Measurements from ENCODE around the gene TXNDC17.
"Not testable (repeated sequence)": the region's sequence is repeated elsewhere in the genome, so short reads cannot be mapped to it uniquely, and the experiment has no call there.

Gene TXNDC17

GRCh38 chr17:6663200-6663599 is 22.3 kb downstream of the TXNDC17 start:
- not testable (repeated sequence) for DNase-seq

DNA sequence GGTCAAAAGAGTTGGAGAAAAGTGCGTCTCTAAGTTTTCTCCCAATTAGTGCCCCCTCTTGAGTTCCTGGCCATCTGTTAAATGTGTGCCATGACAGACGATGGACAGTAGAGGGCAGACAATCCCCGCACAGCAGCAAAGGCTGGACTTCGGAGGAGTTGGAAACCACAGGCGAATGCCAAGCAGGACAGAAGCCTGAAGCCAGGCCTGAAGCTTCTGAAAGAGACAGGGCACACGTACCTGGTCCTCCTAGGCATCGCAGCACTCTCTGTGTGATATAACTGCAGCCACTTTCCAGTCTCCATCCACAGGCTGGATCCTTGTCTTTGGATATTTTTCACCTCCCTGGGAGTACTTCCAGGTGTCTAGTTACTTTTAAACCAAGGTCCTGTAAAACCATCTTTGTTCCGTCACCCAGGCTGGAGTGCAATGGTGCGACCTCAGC is 25.2 kb downstream of the TXNDC17 start:
- peak; percentile 16 to 71 for DNase-seq

DNA sequence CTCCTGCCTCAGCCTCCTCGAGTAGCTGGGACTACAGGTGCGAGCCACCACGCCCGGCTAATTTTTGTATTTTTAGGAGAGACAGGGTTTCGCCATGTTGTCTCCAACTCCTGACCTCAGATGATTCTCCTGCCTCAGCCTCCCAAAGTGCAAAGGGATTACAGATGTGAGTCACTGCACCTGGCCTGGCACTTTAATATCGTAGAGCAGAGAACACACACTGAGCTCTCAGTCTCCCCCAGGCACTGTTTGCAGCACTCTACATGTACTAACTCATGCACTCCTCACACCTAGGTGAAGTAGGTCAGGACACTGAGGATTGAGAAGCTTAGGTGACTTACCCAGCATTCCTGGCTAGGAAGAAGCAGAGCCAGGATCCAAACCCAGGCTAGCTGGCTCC is 25.7 kb downstream of the TXNDC17 start:
- no peak for DNase-seq

DNA sequence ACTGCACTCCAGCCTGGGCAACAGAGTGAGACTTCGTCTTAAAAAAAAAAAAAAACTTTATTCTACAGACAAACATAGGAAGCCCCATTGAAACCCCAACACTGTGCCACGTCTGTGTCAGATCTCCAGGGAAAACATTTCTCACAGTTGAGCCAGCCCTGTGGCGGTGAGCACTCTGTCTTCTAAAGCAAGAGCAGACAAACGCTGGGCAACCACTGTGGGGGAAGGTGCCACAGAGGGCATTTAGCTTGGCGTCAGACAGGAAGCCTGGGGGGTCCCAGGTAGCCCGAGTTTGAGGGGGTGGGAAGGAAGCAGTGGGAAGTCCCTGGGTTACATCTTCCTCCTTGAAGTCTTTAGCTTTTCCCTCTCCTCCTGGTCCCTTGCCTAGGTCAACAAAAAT is 26.7 kb downstream of the TXNDC17 start:
- no peak for DNase-seq

DNA sequence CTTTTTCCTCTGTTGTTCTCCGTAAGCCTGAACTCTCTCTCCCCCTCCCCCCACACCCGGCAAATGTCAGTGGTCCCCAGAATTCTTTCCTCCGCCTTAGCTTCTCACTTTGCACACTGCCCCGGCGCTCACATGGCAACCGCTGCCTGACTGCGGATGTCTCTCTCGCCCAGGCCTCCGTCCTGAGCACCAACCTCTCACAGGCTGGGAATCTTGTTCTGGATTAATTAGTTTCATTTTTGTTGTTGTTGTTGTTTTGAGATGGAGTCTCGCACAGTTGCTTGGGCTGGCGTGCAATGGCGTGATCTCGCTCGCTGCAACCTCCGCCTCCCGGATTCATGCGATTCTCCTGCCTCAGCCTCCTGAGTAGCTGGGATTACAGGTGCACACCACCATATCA is 27.4 kb downstream of the TXNDC17 start:
- DNase-seq: no peak

GRCh38 chr17:6668727-6669425 is 28.0 kb downstream of the TXNDC17 start:
- no peak for DNase-seq

GRCh38 chr17:6669479-6670212 is 28.8 kb downstream of the TXNDC17 start:
- no peak for DNase-seq

- DNase-seq: no peak
Measured at GRCh38 chr17:6670571-6670970, 29.7 kb downstream of the TXNDC17 start.

DNA sequence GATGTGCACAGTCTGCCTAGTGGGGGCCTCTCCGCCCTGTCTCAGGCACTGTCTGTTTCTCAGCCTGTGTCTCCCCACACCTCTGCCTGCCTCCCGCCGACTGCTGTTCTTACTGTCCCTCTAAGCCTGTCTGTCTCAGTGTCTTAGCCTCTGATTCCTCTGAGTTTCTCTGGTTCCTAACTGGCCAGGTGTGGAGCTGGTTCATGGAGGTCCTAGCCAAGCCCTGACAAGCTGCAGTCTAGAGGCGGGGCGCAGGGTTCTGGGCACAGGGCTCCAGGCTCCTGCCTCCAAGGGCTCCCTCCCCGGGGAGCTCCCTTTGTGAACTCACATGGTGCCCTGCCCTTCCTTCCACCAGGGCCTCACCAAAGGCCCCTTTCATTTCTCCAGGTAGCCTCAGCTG is 30.1 kb downstream of the TXNDC17 start:
- no peak for DNase-seq

DNA sequence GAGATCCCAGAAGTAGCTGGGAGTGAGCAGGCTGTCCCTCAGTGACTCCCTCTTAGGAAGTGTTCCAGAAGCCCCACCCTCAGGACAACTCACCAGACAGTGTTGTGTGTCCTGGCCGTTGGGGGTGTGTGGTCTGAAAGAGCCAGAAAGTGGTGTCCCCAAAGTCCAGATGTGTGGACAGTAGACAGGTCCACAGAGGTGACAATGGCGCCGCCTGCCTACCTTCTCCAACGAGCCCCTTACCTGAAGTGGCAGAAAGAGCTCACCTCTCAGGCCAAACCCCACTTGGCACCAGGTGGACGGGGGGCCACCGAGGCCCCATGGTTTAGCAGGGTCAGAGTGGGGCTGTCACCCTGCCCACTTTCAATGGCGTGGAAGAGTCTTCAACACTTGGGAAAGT is 30.6 kb downstream of the TXNDC17 start:
- DNase-seq: no peak

GRCh38 chr17:6674586-6674985 is 33.7 kb downstream of the TXNDC17 start:
- DNase-seq: no peak

- no peak for DNase-seq
Measured at GRCh38 chr17:6675201-6675825, 34.5 kb downstream of the TXNDC17 start.

DNA sequence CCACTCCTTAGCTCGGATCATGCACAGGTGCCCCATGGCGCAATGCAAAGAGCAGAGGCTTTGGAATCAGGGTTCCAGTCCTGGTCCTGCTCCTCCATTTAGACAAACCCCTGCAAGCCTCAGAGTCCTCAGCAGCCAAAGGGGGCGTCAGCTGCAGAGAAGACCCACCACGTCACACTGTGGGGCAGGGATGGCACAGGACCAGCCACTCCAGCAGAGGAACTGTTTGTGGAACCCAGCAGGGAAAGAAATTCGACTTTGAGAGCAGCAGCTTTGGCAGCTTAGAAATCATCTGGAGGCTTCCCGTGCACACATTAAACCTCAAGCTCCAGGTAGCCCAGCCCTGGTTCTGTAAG is 35.9 kb downstream of the TXNDC17 start:
- DNase-seq: no peak

DNA sequence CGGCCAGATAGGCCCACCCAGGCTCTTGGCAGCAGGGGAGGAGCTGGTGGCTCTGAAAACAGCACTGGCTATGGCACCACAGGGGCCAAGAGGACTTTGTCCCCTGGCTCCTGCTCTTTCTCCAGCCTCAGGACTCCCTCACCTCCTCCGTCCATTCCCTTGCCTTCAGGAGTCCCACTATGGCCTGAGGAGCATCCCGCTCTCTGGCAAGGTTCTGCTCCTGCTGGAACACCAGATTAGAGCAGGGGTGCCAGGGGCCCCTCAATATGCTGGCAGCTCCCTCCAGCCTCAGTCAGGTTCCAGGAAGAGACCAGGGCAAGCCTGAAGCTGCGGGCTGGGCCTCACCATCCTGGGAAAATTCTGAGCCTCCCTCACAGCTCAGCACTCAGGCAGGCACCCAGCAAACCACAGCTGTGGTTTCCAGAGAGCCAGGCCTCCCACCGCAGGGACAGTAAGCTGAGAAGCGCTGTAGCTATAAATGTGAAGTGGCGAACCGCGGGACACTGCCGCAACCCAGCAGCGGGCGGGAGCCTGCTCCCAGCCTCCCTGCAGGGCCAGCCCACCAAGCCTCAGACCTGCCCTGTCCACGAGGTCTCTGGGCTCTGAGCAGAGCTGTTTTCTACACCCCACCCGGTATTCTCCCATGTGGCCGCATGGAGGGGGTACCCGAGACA is 36.4 kb downstream of the TXNDC17 start:
- DNase-seq: no peak

DNA sequence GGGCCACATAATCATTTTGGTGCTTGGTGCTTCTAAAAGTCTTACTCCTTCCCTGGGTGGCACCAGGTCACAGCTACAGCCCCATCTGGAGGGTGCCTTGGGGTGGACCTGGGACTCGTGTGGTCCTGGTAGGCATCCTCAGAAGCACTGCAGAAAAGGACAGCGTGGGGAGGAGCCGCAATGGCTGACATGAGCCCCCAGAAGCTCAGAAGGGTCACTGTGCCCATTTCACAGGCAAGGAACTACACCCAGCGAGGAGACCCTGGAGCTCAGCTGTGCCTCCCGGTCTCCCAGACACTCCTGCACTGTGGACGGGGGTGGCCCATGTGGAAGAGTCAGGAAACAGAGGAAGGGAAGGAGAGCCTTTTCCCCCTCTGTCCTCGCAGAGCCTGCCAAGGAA is 37.1 kb downstream of the TXNDC17 start:
- DNase-seq: no peak

DNA sequence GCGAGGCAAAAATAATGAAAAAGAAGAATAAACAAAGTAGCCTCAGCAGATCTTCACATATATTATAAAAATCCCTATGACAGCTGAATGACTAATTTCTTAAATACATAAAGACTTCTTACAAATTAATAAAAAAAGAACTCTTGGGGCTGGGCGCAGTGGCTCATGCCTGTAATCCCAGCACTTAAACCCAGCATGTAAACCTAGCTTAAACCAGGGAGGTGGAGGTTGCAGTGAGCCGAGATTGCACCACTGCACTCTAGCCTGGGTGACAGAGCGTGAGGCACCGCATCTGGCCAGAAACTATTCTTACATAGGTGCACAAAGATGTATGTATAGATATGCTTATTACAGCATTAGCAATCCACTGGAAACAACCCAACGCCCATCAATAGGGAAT is 38.4 kb downstream of the TXNDC17 start:
- no peak for DNase-seq

- DNase-seq: no peak
Measured at GRCh38 chr17:6681176-6681575, 40.3 kb downstream of the TXNDC17 start.

- no peak for DNase-seq
Measured at GRCh38 chr17:6681671-6682070, 40.8 kb downstream of the TXNDC17 start.

DNA sequence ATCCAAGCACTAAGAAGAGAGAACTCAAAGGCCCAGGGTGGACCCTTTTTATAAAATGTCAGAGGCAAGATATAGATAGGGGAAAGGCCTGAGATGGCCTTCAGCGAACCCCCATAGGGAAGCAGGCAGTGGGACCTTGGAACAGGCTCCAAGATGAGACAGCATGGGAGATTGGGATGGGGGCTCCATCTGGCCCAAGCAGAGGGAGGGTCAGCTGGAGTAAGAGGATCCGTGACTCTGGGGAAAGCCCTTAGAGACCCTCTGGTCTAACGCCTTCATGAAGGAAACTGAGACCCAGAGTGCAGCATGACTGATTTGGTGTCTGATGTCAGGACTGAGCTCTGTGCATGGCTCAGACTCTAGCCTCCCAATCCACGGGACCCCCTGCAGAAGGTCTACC is 41.5 kb downstream of the TXNDC17 start:
- DNase-seq: no peak

GRCh38 chr17:6683081-6683684 is 42.3 kb downstream of the TXNDC17 start:
- DNase-seq: no peak

DNA sequence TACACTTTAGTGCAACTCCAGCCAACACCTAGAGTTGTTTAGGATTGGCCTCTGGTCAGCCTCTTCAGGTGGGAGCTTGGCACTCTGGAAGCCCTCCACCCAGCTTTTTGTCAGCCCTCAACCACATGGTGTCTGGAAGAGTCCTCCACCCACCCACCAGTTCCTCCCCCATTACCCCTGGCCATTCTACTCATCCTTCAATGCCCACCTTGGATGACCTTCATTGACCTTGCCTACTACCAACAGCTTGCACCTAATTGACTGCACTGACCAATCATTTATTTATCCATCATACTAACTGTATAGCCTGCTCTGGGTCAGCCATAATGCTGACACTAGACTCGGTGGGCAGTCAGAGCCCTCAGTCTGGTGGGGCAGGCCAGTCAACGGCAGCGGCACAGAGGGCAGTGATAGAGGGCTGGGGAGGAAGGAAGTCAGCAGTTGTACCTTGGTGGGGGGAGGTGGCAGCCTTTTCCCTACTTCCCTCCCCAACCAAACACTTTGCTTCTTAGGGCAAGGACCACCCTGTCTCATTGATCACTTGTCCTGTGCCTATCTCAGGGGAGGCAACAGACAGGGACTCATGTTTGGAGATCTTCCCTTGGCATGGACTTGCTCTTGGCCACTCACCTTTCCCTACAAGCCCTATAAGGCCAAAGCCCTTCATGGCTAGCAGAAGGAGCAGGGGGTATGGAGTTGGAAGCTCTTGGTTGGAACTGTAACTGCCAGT is 43.0 kb downstream of the TXNDC17 start:
- no peak for DNase-seq

- DNase-seq: no peak
Measured at GRCh38 chr17:6684460-6684783, 43.6 kb downstream of the TXNDC17 start.
